GM18511 (cell line): ENCODE results near the gene BRSK2.

Experiments used
- ATAC-seq: cut with Tn5 transposase; IDR thresholded peaks from one replicate; pipeline ENCODE4 v1.9.1; 2021; ENCODE audit warnings: mild to moderate bottlenecking, moderate library complexity; ENCODE audit not compliant: unreplicated experiment

The BRSK2 gene

DNA sequence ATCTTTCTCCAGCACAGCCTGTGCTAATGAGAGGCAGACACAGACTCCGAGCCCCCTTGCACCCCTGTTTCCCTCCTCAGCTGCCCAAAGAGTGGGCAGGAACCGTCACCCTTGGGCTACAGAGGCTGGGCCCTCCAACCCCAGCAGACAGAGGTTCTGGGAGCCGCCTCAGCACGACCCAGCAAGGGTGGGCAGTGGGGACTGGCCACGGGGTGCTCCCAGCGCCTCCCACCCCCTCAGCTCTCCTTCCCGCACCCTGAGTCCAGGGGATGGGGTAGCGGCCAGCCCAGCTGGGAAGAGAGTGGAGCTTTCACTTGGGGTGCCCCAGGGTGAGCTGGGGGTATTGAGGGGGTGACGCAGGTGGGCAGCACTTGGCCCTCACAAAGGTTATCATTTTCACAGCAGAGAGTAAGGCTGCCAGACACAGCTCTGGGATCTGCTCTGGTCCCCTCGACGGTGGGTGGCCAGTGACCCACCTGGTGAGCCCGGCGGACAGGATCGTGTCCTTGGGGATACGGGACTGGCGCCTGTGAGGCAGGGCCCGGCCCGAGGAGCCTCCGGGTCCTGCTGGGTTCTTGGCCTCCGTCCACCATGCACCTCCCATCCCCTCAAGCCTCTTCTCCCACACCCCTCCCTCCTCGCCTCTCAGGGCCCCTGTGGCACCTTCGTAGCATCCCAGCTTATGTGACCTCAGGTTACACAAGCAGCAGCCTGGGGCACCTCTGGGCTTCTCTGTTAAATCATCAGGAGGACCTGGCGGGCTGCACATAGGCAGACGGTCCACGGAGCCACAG, 14.4 kb upstream of the BRSK2 start:
- ATAC-seq, result no peak

DNA sequence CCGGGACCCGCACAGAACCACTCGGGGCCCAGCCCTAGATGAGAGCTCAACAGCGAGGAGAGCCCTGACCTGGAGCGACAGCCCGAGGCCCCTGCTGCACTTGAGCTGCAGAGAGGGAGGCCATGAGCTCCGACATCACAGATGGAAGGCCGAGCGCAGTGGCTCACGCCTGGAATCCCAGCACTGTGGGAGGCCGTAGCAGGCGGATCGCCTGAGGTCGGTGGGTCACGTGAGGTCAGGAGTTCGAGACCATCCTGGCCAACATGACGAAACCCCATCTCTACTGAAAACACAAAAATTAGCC, 13.8 kb upstream of the BRSK2 start:
- ATAC-seq, result no peak

DNA sequence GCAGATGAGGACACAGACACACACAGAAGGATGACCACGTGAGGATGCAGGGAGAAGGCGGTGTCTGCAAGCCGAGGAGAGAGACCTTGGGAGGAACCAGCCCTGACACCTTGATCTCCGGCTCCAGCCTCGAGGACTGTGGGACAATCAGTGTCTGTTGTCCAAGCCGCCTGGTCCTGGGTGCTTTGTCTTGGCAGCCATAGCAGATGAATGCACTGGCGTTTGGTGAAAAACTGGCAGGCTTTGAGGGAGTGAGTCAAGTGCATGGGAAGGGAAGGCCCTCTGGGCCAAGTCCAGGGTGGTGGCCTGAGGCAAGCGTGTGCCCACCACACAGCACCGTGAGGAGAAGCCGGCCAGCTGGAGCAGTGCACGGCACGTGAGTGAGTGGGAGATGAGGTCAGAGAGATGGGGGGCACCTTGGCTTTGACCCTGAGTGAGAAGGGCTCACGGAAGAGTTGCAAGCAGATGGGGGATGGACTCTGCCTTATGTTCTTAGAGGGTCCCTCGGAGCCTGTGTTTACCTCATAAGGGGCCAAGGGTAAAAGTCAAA, 12.4 kb upstream of the BRSK2 start:
- no peak for ATAC-seq

DNA sequence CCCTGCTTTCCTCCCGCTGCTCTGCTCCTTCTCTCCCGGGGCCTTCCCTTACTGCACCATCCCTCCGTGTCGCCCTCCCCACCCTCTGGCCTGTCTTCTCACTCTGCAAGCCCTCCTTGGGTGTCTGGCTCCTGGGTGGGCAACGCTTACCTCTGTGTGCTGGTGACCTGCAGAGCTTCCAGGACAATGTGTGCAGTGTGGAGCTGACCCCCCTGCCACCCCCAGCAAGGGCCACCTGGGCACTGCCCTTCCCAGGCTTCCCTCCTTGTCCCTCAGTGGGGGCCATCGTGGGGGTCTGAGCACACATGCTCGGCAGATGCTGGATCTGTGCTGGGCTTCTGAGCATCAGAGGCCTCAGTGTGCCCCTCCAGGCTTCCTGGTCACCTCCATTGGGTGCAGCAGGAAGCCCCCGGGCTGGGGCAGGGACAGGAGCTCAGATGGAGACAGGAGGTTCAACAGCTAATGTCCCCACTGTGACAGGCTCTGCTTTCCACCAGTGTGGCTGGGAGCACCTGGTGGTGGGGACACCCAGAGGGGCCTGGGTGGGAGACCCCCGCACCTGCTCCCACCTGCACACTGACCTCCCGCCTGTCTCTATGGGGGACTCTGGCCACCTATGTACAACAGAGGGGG, 7.8 kb upstream of the BRSK2 start:
- no peak for ATAC-seq

DNA sequence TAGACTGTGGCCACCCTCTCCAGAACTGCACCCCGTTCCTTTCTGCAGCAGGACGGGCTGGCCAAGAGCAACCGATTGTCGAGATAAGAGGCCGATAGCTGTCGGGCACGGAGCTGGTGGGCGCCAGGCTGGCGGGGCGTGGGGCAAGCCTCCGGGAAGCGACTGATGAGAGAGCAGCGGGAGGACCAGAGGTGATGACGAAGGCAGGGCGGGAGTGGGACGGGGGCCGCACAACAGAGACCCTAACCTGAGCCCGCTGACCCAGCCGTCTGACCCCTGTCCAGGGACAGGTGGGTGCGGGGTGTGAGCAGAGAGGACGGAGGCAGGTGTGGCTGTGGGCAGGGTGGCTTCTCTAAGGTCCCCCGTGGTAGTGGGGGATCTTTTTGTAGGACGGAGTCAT, 7.3 kb upstream of the BRSK2 start:
- peak; percentile 11 for ATAC-seq

DNA sequence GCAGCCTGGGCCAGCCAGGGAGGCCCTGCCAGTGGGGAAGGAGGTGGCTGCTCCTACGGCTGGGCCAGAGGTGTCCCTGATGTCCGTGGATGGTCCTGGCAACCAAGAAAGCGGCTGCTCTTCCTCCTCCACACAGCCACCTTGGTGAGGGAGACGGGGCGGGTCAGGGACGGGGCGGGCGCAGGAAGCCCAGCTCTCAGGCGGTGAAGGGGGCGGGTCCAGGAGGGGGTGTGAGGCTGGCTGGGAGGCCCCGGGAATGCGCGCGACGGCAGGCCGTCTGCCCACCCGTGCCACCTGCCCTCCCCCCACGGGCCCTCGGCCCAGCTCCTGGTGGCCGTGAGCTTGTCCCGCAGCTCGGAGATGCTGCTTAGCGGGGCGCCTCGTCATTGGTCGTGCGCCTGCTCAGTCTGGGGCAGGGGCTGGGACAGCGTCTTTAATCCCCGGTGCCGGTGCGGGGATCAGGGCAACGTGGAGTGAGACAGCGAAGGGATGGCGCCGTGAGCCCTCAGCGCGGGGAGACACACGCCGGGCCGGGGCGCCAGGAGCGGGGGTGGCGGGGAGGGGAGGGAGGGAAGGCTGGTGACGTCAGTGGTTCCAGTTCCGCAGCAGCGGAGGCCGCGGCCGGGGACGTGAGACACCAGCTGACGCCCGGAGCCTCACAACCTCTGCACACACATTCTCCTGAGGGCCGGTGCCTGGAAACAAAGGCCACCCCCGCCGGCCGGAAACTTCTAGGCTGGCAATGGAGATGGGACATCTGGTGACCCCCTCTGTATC, 6.7 kb upstream of the BRSK2 start:
- ATAC-seq, result peak; percentile 90

DNA sequence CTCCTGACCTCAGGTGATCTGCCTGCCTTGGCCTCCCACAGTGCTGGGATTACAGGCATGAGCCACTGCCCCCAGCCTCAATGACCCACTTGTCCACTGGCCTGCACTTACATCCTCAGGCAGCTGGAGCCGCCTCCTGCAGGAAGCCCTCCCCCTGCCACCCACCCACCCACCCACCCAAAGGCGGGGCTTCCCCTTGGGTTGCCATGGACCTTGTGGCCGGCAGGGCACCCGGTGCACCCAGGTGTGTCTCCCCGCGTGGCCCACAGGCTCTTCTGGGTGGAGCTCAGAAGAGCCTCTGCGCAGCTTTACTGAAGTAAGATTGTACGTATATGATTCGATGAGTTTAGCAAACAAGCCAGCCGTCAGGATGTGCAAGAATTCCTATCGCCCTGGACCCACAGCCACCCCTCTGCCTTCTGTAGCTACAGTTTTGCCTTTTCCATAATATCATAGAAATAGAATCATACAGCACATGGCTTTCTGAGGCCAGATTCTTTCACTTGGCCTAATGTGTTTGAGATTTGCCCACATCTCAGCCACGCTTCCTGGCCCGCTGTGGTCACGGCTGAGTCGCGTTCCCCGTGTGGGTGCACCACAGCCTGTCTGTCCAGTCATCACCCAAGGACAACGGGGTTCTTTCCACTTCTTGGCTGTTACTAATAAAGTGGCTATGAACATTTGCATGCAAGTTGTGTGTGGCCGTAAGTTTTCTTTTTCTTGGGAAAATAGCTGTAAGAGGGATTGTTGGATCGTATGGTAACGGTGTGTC, 5.3 kb upstream of the BRSK2 start:
- ATAC-seq, result no peak

DNA sequence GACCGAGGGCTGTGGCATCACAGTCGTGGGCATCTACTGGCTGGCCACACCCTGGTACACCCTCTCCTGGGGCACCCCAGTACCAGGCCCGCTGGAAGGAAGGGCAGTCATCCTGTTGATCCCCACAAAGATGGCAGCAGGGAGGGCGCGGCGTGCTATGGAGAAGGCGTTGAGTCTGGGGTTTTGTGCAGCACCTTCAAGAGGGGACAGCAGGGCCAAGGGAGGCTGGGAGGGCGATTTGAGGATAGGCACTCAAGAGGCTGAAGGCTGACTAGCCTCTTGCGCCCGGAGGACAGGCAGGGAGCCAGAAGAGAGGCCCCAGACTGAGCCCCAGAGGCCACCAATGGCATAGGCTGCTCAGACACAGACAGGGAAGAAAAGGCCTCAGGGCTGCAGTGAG, 2.2 kb upstream of the BRSK2 start:
- ATAC-seq, result no peak

DNA sequence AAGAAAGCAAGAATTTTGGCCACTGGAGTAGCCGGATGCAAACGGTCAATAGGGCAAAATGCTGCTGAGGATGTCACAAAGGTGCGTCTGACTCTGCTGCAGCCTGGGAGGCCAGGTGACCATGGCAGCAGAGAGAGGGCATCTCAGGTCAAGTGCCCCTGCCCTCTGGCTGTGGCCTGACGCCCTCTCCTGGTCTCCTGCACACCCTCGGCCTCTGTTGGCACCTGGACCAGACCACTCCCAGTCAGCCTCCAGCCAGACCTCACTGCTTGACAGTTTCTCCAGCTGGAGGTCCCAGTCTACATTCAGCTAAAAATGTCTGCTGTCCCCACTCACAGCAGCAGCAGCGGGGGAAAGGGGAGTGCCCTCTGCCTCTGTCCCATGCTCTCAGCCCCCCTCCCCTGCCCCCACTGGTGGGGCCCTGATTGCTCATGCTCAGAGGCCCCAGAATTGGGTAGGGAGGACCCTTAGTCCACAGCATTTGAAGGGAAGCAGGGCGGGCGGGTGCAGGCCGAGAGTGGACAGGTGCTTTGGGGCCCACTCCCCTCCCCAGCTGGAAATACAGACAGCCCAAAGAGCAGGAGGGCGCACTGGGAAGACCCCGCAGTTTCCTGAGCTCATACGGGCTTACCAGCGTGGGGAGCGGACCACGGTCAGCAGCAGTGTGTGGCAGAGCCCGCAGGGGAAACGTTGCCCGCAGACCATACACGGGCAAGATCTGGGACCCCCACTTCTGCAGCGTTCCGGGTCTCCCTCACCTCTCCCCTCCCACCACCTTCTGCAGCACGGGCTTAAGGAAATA, 1.6 kb upstream of the BRSK2 start:
- no peak for ATAC-seq

DNA sequence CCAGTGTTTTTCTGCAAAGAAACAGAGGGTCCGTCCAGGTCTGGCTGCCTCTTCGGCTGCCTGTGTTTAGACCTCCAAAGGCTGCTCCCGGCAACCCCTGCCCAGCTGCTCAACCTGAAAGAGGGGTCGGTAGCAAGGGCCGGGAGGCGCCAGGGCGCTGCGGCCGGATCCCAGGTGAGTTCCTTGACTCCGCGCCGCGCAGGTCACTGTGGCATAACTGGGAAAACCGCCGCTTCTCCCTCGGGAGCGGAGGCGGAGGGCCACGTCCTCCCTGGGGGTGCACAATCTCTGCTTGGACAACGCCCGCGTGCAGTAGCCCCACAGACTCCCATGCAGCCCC, 1.0 kb upstream of the BRSK2 start:
- ATAC-seq, result no peak

DNA sequence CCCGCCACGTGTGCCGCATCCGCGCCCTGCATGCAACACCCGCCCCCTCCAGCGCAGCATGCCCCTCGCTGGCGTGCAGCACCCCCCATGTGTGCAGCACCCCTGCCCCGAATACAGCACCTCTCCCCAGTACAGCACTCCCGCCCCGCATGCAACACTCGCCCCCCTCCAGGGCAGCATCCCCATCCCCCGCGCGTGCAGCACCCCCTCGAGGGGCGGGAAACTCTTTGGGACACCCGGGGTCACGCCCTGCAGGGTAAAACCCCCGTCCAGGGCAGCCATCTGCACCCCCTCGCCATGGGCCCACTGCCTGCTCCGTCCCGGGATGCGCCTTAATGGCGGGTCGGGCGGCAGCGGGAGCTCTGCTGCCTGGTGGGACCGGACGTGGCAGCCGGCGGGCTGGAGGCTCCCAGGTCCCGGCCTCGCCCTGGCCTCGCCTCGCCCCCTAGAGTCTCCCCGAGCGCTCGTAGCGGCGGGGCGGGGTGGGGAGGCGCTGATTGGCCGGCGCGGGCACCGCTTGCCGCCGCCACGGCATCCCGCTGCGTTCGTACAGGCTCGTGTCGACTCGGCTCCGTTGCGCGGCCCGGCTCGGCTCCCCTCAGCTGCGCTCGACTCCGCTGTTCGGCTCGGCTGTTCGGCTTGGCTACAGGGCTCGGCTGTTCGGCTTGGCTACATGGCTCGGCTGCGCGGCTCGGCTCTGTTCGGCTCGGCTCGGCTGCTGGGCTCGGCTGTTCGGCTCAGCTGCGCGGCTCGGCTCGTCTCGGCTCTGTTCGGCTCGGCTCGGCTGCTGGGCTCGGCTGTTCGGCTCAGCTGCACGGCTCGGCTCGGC, 417 bp upstream of the BRSK2 start:
- ATAC-seq, result peak; percentile 96

DNA sequence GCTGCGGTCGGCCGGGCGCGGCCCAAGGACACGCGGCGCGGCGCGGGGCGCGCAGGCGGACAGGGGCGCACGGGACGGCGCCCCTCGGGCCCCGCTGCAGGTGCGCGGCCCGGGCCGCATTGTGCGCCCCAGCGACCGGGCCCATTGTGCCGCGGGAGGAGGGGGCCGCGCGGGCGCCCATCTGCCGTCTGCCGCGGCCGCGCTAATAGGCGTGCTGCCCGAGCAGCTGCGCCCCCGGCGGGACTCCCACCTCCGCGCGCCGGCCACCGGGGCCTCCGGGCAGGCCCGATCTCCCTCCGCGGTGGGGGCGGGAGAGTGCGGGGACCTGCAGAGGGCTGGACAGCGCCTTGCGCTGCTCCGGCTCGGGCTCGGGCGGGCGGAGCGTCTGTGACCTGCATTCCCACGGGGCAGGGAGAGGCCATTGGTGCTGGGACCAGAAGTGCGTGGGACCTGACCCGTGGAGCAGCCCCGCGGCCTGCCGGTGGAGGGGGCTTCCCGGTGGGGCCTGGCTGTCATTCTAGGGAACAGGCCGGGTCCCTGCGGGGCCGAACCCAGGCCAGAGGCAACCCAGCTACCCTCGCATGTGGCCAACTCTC, 933 bp downstream of the BRSK2 start:
- no peak for ATAC-seq

DNA sequence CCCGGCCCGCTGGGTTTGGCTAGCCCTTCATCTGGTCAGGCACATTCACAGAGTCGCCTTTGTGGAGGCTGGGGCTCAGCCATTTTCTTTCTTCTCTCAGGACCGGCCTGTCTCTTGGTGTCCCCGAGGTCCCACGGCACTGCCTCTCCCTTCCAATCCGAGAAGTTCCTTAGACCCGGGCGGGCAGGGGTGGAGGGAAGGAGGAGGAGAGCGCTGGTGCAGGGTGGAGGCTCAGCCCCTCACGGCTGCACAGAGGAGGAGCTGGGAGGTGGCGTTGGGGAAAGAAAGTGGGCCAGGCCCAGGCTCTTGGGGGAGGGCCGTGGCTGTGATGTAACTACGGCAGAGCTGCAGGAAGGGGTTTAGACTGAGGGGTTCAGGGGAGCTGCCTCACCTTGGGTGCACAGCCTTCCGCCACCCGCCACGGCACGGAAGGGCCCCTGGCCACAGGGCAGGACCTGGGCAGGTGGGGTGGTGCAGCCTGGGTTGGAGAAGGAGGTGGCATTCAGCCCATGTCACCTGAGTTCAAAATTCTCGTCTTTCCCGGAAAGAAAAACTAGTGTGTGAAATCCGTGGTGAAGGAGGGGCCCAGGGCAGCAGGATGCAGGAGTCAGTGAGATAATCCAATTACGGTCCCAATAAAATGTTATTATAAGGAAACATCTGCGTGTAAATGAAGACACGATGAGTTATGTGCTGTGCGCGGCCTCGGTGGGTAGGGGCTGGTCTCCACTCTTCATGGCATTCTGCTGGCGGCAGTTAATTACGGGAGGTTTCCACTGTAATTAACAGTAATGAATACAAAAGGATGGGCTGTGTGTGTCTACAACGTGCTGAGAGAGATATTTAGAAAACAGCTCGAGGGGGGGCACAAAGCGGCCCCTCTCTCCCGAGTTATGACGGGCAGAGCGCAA, 1.7 kb downstream of the BRSK2 start:
- ATAC-seq, result no peak

DNA sequence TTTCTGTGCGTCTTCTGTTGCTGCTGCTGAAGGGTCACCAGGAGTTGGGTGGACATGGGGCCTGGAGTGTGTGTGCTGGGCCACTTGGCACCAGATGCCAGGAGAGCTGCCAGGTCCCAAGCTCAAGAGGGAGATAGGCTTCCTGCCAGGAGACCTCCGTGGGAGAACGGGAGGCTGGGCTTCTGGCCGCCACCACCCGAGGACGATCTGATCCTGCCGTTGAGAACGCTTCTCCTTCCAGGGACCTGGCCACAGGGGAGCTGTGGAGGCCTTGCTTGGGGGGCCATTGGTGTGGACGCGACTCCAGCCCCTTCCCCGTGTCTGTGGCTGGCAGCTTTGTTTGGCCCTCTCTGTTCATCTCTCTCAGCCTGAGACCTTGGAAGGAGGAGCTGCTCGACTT, 2.4 kb downstream of the BRSK2 start:
- no peak for ATAC-seq

DNA sequence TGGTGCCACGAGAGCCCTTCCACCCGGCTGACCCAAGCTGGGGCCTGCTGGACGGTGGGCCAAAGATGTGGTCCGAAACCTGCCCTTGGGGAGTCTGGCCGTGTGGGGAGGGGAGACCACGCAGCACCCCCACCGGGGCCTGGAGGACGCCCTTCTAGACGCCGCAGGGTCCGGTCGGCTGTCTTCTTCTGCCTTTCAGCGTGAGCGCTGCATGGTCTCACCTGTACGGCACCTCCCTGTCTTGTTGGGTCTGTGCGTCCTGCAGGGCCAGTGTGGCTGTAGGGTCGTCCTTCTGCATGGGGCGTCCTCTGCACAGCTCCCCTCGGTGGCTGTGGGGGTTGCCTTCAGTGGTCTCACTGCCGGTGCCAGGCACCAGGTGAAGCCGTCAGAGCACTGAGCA, 2.8 kb downstream of the BRSK2 start:
- no peak for ATAC-seq

DNA sequence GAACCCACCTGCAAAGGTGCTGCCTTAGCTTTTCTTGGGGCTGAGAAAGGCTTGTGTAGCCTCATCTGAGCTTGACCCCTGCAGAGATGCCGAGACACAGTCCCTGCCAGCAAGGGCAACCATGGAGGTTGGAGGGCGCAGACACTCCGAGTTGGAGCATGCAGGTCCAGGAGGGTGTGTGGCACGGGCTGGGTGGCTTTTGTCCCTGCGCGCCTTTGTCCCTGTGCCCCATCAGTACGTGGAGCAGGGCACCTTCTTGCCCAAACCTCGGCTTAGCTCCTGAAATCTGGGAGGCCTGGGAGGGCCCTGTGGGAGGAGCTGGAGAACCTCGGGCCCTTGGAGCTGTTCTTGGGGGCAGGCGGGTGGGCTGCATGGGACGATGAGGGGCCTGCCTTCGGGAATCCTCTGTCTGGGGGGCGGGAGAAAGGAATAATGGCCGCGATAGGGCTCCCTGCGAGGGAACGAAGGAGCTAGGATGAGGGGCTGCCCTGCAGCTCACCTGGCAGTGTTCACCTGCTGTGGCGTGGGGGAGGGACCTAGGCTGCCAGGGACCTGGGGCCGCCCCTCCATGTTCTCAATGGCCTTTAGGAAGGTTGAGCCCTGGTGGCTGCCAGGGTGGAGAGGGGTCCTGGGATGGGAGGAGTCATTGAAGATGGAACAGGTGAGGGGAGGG, 3.4 kb downstream of the BRSK2 start:
- no peak for ATAC-seq

DNA sequence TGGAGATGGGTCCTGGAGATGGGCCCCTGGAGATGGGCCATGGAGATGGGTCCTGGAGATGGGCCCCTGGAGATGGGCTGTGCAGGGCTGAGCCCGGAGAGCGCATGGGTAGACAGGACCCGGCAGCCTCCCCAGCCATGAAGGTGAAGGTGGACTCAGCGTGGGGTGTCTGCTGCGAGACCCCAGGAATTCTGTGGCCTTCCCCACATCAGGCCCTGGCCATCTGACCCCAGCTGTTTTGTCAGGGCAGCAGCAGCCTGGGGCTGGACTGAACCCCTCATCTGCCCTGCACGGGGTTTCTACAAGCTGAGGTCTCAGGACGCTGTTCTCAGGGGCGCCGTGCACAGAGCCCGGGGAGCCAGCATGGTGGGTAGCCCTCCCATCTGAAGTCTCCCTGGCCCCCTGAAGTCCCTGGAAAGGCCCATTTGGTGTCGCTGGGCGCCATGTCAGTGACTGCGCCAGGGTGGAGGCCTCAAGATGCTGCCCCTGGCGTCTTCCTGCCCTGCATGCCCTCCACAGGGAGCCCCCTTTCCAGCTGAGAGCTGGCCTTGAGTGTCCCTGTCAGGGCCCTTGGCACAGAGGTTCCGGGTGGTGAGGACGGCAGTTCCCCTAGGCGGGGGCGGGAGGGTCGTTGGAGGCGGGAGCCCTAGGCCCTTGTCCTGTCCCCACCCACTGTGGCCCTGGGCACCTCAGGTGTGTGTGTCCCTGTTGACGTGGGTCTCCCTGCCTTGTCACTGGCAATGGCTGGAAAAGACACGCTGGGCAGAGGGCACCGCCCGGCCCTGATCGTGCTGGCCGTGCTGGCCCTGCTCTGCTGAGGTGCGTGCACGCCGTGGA, 5.4 kb downstream of the BRSK2 start:
- no peak for ATAC-seq
